SK-N-SH (cell line): ENCODE measurements around the gene CCDC116. TPM values are rescaled to one million over a fixed set of nuclear protein-coding genes. Genes with fewer than 3 reads are reported as not detected.

ENCODE experiments used
- CTCF ChIA-PET: fragments of 300-600, 350-600 bp; formaldehyde crosslinking; extraction: SDS; loops from one replicate; lab custom pipeline; 2021; lab: Yijun Ruan, JAX
- POLR2A ChIA-PET: fragments of 350-600 bp; sonication (Branson Sonifier 250); formaldehyde crosslinking; extraction: SDS; loops from one replicate; lab custom pipeline; 2020; ENCODE audit warnings: antibody characterized with exemption, inconsistent platforms; lab: Yijun Ruan, JAX
- DNase-seq: peaks from one replicate; pipeline ENCODE4 v3.0.0; 2012
- H2AFZ ChIP-seq: fragments of 200-600 bp; sonication (generic); 2 replicates; pipeline ENCODE4 v1.8.1; 2016; ENCODE audit warnings: antibody characterized with exemption, mild to moderate bottlenecking, low read depth
- H3F3A ChIP-seq: fragments of 200-600 bp; sonication (generic); replicated peaks from 2 replicates; pipeline ENCODE3; 2016; ENCODE audit warnings: antibody characterized with exemption, mild to moderate bottlenecking; ENCODE audit not compliant: insufficient read depth
- H3K27ac ChIP-seq, 2 experiments: fragments of 200-500 bp in 1 of 2; fragments of 200-600 bp in 1 of 2; sonication (Bioruptor generic) in 1 of 2; sonication (generic), shearing (Covaris generic) in 1 of 2; 2 replicates each; pipeline versions ENCODE4 v1.5.1 to v1.6.1; 2014 to 2016; ENCODE audit warnings: low read depth in 2 of 2, inconsistent platforms in 1 of 2, low read length in 1 of 2, mild to moderate bottlenecking in 1 of 2, mixed read lengths in 1 of 2
- H3K27me3 ChIP-seq: fragments of 200-600 bp; sonication (generic), shearing (Covaris generic); 2 replicates; pipeline ENCODE4 v1.6.1; 2016; ENCODE audit warnings: mixed run types; ENCODE audit not compliant: insufficient read depth
- H3K36me3 ChIP-seq, 2 experiments: fragments of 200-500 bp in 1 of 2; fragments of 200-600 bp in 1 of 2; sonication (Bioruptor generic) in 1 of 2; sonication (generic) in 1 of 2; replicated peaks in 1 of 2; 2 replicates each; pipeline versions ENCODE3 to v1.5.1; 2014 to 2016; ENCODE audit warnings: low read length in 1 of 2, mild to moderate bottlenecking in 1 of 2; ENCODE audit not compliant: insufficient read depth in 2 of 2, control insufficient read depth in 1 of 2
- H3K4me1 ChIP-seq, 2 experiments: fragments of 200-500 bp in 1 of 2; fragments of 200-600 bp in 1 of 2; sonication (Bioruptor generic) in 1 of 2; sonication (generic), shearing (Covaris generic) in 1 of 2; 2 replicates each; pipeline versions ENCODE4 v1.5.1 to v1.6.1; 2014 to 2016; ENCODE audit warnings: low read depth in 1 of 2, low read length in 1 of 2, mixed run types in 1 of 2; ENCODE audit not compliant: insufficient read depth in 2 of 2, control insufficient read depth in 1 of 2
- H3K4me2 ChIP-seq: fragments of 200-600 bp; sonication (generic), shearing (Covaris generic); 2 replicates; pipeline ENCODE4 v1.6.1; 2017; ENCODE audit warnings: mixed run types
- H3K4me3 ChIP-seq, 2 experiments: fragments of 200-500 bp in 1 of 2; fragments of 200-600 bp in 1 of 2; sonication (Bioruptor generic) in 1 of 2; sonication (generic), shearing (Covaris generic) in 1 of 2; 2 replicates each; pipeline versions ENCODE4 v1.5.1 to v1.8.1; 2014 to 2016; ENCODE audit warnings: low read depth in 2 of 2, inconsistent platforms in 1 of 2, low read length in 1 of 2, mild to moderate bottlenecking in 1 of 2, mixed read lengths in 1 of 2, moderate library complexity in 1 of 2
- H3K79me2 ChIP-seq: fragments of 200-600 bp; sonication (generic); 2 replicates; pipeline ENCODE4 v1.8.1; 2017; ENCODE audit warnings: mild to moderate bottlenecking; ENCODE audit not compliant: insufficient read depth
- H3K9ac ChIP-seq: fragments of 200-600 bp; sonication (generic); 2 replicates; pipeline ENCODE4 v1.6.1; 2017; ENCODE audit warnings: mixed run types
- H3K9me2 ChIP-seq: fragments of 200-600 bp; sonication (generic); 2 replicates; pipeline ENCODE4 v1.6.1; 2017; ENCODE audit warnings: mixed run types
- H3K9me3 ChIP-seq: fragments of 200-600 bp; sonication (generic); 2 replicates; pipeline ENCODE4 v1.6.1; 2017; ENCODE audit warnings: mixed run types, mild to moderate bottlenecking, moderate library complexity
- H4K20me1 ChIP-seq: fragments of 200-600 bp; sonication (generic); 2 replicates; pipeline ENCODE4 v1.6.1; 2017; ENCODE audit warnings: mild to moderate bottlenecking, mixed run types; ENCODE audit not compliant: insufficient read depth
- EP300 ChIP-seq, 2 experiments: IDR thresholded peaks; 2 replicates each; pipeline versions ENCODE4 v1.4.0 to v1.6.1; 2012; ENCODE audit warnings: borderline replicate concordance in 1 of 2, low read depth in 1 of 2, low read length in 1 of 2
- EZH2phosphoT487 ChIP-seq: fragments of 200-600 bp; sonication (generic); IDR thresholded peaks from 2 replicates; pipeline ENCODE4 v1.6.1; 2017; ENCODE audit warnings: low read depth, mixed run types, mild to moderate bottlenecking, antibody characterized with exemption, moderate library complexity, borderline replicate concordance
- FOXJ3 ChIP-seq: sonication (generic); formaldehyde crosslinking; IDR thresholded peaks from 2 replicates; pipeline ENCODE4 v1.5.1; 2020; ENCODE audit warnings: mild to moderate bottlenecking, missing genetic modification reagents
- FOXM1 ChIP-seq: IDR thresholded peaks from 2 replicates; pipeline ENCODE4 v1.4.0; 2012; ENCODE audit warnings: low read depth, mild to moderate bottlenecking
- MXI1 ChIP-seq: IDR thresholded peaks from 2 replicates; pipeline ENCODE4 v1.6.1; 2012; ENCODE audit warnings: mild to moderate bottlenecking, low read depth, low read length, improper control_type of control experiment
- NRF1 ChIP-seq: IDR thresholded peaks from 2 replicates; pipeline ENCODE4 v1.6.1; 2012; ENCODE audit warnings: low read depth, mild to moderate bottlenecking, low read length
- RAD21 ChIP-seq: IDR thresholded peaks from 2 replicates; pipeline ENCODE4 v1.6.1; 2012; ENCODE audit warnings: mild to moderate bottlenecking, low read length
- RXRA ChIP-seq: IDR thresholded peaks from 2 replicates; pipeline ENCODE4 v1.4.0; 2012; ENCODE audit warnings: low read depth, mild to moderate bottlenecking, borderline replicate concordance
- SIN3A ChIP-seq: IDR thresholded peaks from 2 replicates; pipeline ENCODE4 v1.6.1; 2012; ENCODE audit warnings: low read depth, mild to moderate bottlenecking, low read length, moderate library complexity, borderline replicate concordance
- TCF12 ChIP-seq: IDR thresholded peaks from 2 replicates; pipeline ENCODE4 v1.4.0; 2012
- WGBS: methylation state at CpG from one replicate; pipeline ENCODE4 v1.1.6; 2017; ENCODE audit warnings: low lambda C conversion rate; 5-methylcytosine and 5-hydroxymethylcytosine counted together
- polyA plus RNA-seq, 3 experiments: library from polyadenylated mRNA; depleted of rRNA; stranded (reverse); fragments of >200 nt; gene quantifications; 2 replicates each; pipeline ENCODE4 v1.2.3, GENCODE V29; 2012
- small RNA-seq, 7 experiments: library from RNA; depleted of rRNA; stranded (forward); fragments of <200 nt; gene quantifications; one replicate each; pipeline ENCODE3, GENCODE V24; 2012
- TF ChIP-seq, protein P1 (sequence below): IDR thresholded peaks from 2 replicates; pipeline ENCODE4 v1.6.1; 2012; ENCODE audit warnings: mild to moderate bottlenecking, low read depth, low read length, moderate library complexity

CCDC116 gene
- polyA plus RNA-seq, 1 of the 3 experiments (the other 2 are of a cell fraction) = 0.28 TPM

GRCh38 chr22:21685164-21685513 lies 52.6 kb downstream of the CCDC116 start:
- Histone ChIP-seq H3K9ac (no peak overlapping the region), H3K4me2 (no peak overlapping the region), H3K79me2 (no peaks in the 10 kb centered on the region), H3F3A (no peaks in the 10 kb centered on the region), H2AFZ (no peak overlapping the region), H3K9me2 (no peaks in the 10 kb centered on the region), H3K36me3 (peaks cover 0 to 54% of the 10 kb centered on the region in 2 experiments), H3K4me3 (no peak overlapping the region), H3K9me3 (no peaks in the 10 kb centered on the region), H3K4me1 (no peaks in the 10 kb centered on the region; a peak in 1 of 4 replicates), H3K27me3 (no peaks in the 10 kb centered on the region), H4K20me1 (no peaks in the 10 kb centered on the region), H3K27ac (no peak overlapping the region)
- TF ChIP-seq RAD21 (no peak), FOXJ3 (CRISPR knock-in tag) (no peak), EZH2phosphoT487 (no peak)
- ChIA-PET POLR2A (interaction anchor here (1.0 kb wide), 1 partner anchor 13 kb away, joined by 3 read pairs; no protein-coding TSS in a partner anchor), CTCF (interaction anchor here (0.6 to 1.3 kb wide), 2 partner anchors 253 to 1198 kb away, joined by 3 to 5 read pairs; no protein-coding TSS in a partner anchor)
- DNase-seq = no peak
- WGBS = 93% methylated on average over 5 of the region's 8 CpGs

- Histone ChIP-seq H3K9me2 (no peaks in the 10 kb centered on the region), H3K36me3 (peaks cover 0 to 54% of the 10 kb centered on the region in 2 experiments), H3K4me2 (no peak overlapping the region), H3K9ac (no peak overlapping the region), H3K79me2 (no peaks in the 10 kb centered on the region), H3K4me1 (no peaks in the 10 kb centered on the region; a peak in 1 of 4 replicates), H3K4me3 (no peak overlapping the region), H3F3A (no peaks in the 10 kb centered on the region), H2AFZ (no peak overlapping the region), H4K20me1 (no peaks in the 10 kb centered on the region), H3K27ac (no peak overlapping the region), H3K9me3 (no peaks in the 10 kb centered on the region), H3K27me3 (no peaks in the 10 kb centered on the region)
- no peak for DNase-seq
- CTCF ChIA-PET = no interaction called here
- TF ChIP-seq MXI1 = no peak
- TF ChIP-seq, protein P1, sequence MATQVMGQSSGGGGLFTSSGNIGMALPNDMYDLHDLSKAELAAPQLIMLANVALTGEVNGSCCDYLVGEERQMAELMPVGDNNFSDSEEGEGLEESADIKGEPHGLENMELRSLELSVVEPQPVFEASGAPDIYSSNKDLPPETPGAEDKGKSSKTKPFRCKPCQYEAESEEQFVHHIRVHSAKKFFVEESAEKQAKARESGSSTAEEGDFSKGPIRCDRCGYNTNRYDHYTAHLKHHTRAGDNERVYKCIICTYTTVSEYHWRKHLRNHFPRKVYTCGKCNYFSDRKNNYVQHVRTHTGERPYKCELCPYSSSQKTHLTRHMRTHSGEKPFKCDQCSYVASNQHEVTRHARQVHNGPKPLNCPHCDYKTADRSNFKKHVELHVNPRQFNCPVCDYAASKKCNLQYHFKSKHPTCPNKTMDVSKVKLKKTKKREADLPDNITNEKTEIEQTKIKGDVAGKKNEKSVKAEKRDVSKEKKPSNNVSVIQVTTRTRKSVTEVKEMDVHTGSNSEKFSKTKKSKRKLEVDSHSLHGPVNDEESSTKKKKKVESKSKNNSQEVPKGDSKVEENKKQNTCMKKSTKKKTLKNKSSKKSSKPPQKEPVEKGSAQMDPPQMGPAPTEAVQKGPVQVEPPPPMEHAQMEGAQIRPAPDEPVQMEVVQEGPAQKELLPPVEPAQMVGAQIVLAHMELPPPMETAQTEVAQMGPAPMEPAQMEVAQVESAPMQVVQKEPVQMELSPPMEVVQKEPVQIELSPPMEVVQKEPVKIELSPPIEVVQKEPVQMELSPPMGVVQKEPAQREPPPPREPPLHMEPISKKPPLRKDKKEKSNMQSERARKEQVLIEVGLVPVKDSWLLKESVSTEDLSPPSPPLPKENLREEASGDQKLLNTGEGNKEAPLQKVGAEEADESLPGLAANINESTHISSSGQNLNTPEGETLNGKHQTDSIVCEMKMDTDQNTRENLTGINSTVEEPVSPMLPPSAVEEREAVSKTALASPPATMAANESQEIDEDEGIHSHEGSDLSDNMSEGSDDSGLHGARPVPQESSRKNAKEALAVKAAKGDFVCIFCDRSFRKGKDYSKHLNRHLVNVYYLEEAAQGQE = no peak
- no peak for TF ChIP-seq TCF12
- no peak for TF ChIP-seq RXRA
- no peak for TF ChIP-seq FOXM1
- TF ChIP-seq EP300 (IDR thresholded peaks at IDR 0.05; ENCODE audit: borderline replicate concordance in 1 of 2, low read depth in 1 of 2, low read length in 1 of 2) = no peak
- no peak for TF ChIP-seq NRF1
- TF ChIP-seq SIN3A = no peak
- 95% methylated on average over 6 of the region's 8 CpGs for WGBS
- POLR2A ChIA-PET = interaction anchor here (1.0 kb wide), 1 partner anchor 12 kb away, joined by 3 read pairs; no protein-coding TSS in a partner anchor
Measured at GRCh38 chr22:21686193-21686608, 53.6 kb downstream of the CCDC116 start.

Small RNA genes lying within 50 kb of the gene (small RNA-seq; reads per million reads assigned to genes)
- 3.4 to 116 (median 55.4) reads per million in 7 experiments for gene MIR301B

Other genes with a start within 250 kb of the CCDC116 start
- gene RIMBP3B, start 249.0 kb upstream of the CCDC116 start, polyA plus RNA-seq (2012; rRNA removed) = 0.02 TPM in 1 of 2 replicates, not detected in the other
- gene HIC2, start 215.4 kb upstream of the CCDC116 start, polyA plus RNA-seq (2012; rRNA removed) = 1.1 and 1.2 TPM in 2 replicates
- gene TMEM191C, start 165.4 kb upstream of the CCDC116 start, polyA plus RNA-seq (2012; rRNA removed) = 2.2 and 3.4 TPM in 2 replicates
- 0.02 TPM in 1 of 2 replicates, not detected in the other for gene RIMBP3C, start 81.3 kb upstream of the CCDC116 start, polyA plus RNA-seq (2012; rRNA removed)
- gene UBE2L3, start 65.0 kb upstream of the CCDC116 start, polyA plus RNA-seq (2012; rRNA removed) = 41.2 and 41.4 TPM in 2 replicates
- 37.4 and 39.9 TPM in 2 replicates for gene YDJC, start 2.7 kb upstream of the CCDC116 start, polyA plus RNA-seq (2012; rRNA removed)
- 52.2 and 60.9 TPM in 2 replicates for gene SDF2L1, start 9.5 kb downstream of the CCDC116 start, polyA plus RNA-seq (2012; rRNA removed)
- gene PPIL2, start 33.3 kb downstream of the CCDC116 start, polyA plus RNA-seq (2012; rRNA removed) = 76.2 and 85.1 TPM in 2 replicates
- gene YPEL1, start 103.0 kb downstream of the CCDC116 start, polyA plus RNA-seq (2012; rRNA removed) = 2.4 and 2.7 TPM in 2 replicates
- gene MAPK1, start 234.9 kb downstream of the CCDC116 start, polyA plus RNA-seq (2012; rRNA removed) = 25.6 and 34.8 TPM in 2 replicates